Stimulated activated CD4-positive, alpha-beta T cell treated with anti-CD3 and anti-CD28 coated beads, Interleukin-4, amount 100 ng/mL, for 24 hours (primary cell): Measurements from ENCODE around the gene PTPRG.

Experiments
- DNase-seq: peaks from one replicate; pipeline ENCODE4 v3.0.0-alpha.2; 2020

The PTPRG gene

DNA sequence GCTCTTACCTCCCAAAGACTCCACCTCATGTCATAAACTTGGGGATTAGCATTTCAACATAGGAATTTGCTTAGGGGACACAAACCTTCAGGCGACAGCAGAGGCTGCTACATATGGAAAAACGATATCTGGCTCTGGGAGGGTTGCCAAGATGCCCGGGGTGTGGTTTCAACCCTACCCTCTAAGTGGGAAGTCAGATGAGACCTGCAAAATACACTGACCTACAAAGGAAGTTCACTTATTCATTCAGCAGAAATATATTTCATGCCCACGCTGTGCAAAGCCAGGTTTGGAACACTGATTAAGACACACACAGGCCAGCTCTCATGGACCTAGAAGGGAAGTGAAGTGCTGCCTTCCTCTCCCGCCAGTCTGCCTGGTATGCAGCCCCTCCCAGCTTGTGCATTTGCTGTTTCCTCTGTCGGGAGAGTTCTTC is 572.7 kb downstream of the PTPRG start:
- DNase-seq, result no peak

GRCh38 chr3:62135741-62136140 is 574.4 kb downstream of the PTPRG start:
- no peak for DNase-seq

DNA sequence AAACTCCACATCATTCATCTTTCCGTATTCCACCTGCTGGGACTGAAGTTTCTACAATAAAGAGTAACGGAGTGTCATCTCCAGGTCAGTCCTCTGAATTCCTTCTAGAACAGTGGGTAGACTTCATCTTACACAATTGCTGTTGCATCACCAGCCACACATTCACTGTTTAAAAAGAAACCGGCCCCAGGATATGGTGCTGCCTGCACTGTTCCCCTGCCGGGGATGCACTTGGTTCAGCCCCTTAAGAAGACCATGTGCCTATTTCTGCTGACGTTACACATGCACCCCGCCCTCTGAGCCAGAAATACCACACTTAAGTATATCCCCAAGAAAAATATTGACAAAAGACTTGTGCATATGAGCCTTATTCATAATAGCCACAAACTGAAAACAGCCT is 578.6 kb downstream of the PTPRG start:
- DNase-seq, result no peak

DNA sequence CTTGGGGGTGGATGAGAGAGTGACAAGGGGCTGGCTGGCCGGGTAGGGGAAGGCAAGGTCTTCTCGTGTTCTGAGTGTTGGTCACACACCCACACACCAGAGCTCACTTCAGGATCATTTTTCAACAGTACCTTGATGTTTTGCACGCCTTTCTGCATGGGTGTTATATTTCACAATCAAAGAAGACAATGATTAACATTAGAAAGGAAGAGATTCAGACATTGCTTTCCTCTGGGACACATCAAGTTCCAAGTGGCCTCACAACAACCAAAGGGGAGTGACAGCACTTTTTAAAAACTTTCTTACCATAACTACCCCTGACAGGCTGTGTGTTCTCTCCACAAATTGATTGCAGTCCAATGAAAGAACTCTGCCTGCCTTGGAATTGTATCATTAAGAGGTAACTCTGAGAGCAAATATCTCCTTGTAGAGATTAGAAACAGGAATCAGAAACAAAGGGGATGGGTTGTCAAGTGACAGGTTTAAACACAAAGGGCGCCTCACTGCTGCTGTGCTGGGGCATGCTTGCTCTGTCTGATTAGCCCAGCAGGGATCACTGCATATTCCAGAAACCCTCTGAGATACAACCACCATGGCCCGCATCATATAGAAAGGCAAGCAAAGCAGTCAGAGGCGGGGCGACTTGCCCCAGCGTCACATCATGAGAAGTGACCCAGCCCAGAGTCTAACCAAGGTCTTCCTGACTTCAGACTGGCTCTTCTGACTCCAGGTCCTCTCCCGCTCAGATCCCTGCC is 581.1 kb downstream of the PTPRG start:
- DNase-seq, result no peak

DNA sequence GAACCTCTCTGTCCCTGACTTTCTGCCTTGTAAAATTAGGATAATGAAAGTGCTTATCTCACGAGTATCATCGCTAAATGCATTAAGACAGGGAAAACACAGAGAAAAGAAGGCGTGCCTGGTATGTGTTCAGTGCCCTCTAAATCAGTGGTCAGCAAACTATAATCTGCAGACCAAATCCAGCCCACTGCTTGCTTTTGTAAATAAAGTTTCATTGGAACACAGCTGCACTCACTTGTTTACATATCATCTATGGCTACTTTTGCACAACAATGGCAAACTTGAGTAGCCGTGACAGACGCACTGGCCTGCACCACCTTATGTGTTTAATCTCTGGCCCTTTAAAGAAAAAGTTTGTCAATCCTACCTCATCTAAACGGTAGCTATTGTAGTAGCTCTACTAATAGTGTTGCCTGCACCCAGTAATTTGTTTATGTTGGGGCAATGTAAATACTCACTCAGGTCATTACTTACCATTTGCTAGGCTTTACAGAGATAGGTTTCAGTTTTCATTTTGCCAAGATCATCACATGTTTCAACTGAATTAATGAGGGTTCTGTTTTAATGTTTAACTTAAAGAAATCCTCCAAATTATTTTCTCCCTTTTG is 582.6 kb downstream of the PTPRG start:
- no peak for DNase-seq

DNA sequence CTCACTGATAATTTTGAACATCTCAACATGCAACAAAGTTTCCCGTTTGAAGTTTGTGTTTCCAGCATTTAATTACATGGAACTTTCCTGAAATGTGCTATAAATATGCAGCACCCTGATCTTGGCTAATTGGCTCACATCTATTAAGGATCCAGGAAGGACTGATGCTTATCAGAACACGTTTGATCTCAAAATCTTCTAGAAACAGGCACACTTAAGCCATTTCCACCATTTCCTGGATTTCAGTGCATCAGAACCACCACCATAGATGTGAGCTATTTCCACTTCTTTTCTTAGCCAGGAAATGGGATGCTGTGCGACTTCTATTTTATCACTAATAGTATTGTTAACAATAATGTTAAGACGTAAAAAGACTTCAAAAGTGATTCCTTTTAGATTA is 583.1 kb downstream of the PTPRG start:
- DNase-seq, result no peak

DNA sequence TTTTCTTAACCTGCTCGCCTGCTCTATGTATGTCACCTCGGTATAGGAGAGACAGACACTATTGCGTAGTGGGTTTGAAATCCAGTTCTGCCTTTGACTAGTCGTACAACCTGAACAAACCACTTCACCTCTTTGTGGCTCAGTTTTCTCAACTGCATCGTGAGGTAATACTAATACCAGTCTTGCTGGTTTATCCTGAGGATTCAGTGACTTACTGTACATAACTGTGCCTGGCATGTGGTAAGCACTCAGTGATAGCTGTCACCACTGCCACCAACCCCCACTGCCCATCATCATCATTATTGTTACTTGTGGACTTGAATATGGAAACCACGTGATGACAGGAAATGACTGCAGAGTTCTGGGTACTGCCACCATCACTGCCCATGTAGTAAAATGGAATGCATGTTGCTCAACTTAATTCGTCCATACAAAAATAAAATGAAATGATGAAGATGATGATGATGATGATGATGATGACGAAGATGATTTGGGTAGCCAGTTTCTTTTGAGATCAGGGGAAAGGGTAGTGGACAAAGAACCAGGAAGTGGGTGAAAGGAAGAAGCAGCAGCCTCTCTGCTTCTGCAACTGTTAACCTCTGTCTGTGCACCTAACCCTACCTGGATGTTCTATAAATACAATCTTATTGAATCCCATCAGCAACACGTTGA is 583.9 kb downstream of the PTPRG start:
- DNase-seq, result no peak

GRCh38 chr3:62149539-62149938 is 588.2 kb downstream of the PTPRG start:
- no peak for DNase-seq

GRCh38 chr3:62149962-62150361 is 588.6 kb downstream of the PTPRG start:
- no peak for DNase-seq

- DNase-seq, result no peak
Observed at GRCh38 chr3:62151591-62151990, 590.2 kb downstream of the PTPRG start.

DNA sequence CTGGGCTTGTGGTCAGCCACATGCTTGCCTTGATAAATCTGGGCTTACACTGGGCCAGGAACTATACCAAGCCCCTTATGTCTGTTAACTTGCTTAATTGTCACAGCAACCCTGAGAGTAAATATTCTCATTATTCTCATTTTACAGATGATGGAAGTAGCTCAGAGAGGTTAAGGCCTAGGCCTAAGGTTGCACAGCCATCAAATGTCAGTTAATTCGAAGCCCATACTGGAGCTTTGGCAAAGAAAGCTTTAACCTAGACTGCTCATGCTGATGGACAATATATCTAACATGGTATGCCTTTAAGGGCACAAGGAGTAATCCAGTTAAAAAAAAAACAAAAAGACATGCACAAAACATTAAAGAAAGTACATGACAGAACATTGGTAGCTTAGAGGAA is 591.9 kb downstream of the PTPRG start:
- DNase-seq, result no peak

DNA sequence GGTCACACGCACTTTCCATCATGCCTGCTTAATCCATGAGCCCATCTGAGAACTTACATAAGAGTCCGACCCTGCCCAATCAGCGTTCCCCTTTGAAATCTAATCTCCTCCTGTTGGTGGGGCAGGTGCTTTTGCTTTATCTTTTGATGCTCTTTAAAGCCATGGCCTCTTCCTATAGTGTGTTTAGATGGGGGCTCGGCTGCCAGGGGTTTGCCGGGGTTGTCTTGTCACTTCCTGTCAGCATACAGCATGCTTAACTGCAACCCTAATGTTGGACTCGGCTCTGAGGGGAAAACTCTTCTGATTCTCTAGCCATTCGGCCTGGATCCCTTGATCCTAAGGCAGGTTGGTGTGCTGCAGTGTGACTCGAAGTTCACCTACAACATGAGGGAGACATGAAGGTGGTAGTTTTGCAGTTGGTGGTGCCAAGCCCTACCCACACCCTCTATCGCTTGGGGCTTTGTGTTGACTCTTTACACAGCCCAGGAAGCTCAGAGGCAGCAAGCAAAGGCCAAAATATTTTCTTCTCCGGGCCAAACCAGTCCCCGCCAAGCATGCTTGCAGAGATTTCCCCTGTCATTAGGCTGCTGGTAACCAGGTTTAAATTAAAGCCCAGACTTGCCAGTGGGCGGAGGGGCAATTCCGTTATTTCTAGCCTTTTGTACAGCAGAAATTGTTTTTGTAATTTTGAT is 593.2 kb downstream of the PTPRG start:
- no peak for DNase-seq

DNA sequence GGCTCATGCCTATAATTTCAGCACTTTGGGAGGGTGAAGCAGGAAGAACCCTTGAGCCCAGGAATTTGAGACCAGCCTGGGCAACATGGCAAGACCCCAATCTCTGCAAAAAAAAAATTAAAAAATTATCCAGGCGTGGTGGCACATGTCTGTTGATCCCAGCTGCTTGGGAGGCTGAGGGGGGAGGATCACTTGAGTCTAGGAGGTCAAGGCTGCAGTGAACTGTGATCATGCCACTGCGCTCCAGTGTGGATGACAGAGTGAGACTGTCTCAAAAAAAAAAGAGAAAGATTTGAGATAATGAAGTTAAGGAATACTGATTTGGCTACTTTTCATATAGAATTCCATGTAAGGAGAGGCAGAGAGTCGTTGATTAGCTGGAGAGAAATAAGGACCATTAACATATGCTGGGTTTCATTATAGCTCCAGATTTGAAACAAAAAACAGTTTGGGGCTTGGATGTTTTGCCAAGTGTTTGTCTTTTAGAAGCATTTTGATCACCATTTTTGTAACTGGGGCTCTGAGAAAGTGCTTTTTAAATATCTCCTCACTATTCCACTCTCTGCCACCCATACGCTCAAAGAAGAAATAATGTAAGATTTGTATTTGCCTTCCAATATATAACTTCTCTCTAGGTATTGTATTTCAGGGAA is 597.8 kb downstream of the PTPRG start:
- no peak for DNase-seq

GRCh38 chr3:62159709-62160092 is 598.3 kb downstream of the PTPRG start:
- DNase-seq, result no peak

GRCh38 chr3:62161371-62161770 is 600.0 kb downstream of the PTPRG start:
- DNase-seq, result no peak

DNA sequence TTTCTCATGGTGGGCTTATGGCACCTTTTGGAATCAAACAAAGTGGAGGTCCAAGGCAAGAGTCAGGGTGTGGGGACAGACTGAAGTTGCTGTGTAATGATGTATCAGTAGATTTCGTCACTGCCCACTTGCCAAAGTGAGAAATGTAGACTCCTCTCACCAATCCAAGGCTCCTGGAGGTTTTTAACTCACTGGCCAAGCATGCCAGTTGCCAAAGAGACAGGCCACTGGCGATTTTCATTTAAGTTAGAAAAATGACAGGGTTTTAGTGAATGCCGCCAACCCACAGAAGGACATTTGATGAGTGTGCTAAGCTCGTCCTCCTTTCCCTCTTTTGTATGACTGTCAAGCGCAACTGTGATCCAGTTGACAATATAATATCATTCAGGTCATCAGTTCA is 602.8 kb downstream of the PTPRG start:
- DNase-seq, result no peak

GRCh38 chr3:62164746-62165145 is 603.4 kb downstream of the PTPRG start:
- no peak for DNase-seq

DNA sequence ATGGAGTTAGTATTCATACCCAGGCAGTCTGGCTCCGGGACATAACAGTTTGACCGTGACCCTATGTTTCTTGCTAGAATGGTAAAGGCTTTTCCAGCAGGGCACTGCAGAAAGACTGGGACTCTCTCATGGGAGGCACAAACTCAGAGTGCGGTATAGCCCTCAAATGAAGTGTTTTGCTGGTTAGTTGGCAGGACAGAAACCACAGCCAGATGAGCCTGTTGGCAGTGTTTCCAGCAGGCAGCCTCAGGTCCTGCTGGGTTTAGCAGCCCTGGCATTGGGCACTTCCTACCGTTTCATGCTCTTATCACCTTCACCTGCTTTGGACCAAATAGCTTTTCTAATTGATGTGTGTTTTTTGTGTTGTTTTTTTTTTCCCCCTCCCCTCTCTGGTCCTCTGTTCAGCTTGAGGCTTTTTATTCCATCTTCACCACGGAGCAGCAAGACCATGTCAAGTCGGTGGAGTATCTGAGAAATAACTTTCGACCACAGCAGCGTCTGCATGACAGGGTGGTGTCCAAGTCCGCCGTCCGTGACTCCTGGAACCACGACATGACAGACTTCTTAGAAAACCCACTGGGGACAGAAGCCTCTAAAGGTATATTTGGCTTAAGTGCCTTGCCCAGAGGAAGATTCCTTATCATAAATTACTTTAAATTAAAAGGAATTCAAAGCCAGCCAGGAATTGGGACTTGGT is 606.3 kb downstream of the PTPRG start:
- DNase-seq, result no peak

- DNase-seq, result no peak
Observed at GRCh38 chr3:62168356-62168755, 607.0 kb downstream of the PTPRG start.

GRCh38 chr3:62169906-62170660 is 608.7 kb downstream of the PTPRG start:
- no peak for DNase-seq

- no peak for DNase-seq
Observed at GRCh38 chr3:62171789-62172188, 610.4 kb downstream of the PTPRG start.

GRCh38 chr3:62172199-62172598 is 610.8 kb downstream of the PTPRG start:
- no peak for DNase-seq
